Stomach smooth muscle (tissue), 2 donors: Measurements from ENCODE around the gene LSP1.
A peak's percentile ranks its signal among the peaks of the same experiment; 100 is the strongest.

Experiments used
- H3K27ac ChIP-seq: one replicate; pipeline ENCODE4 v1.7.0; 2013; ENCODE audit warnings: mild to moderate bottlenecking, low read length, inconsistent platforms
- H3K27me3 ChIP-seq, 2 donors: one replicate each; pipeline ENCODE4 v1.7.0; 2013; ENCODE audit warnings: low read length in 2 of 2; ENCODE audit not compliant: insufficient read depth in 2 of 2, control insufficient read depth in 1 of 2
- H3K36me3 ChIP-seq, 2 donors: one replicate each; pipeline ENCODE4 v1.7.0; 2013; ENCODE audit warnings: low read length in 2 of 2; ENCODE audit not compliant: control insufficient read depth in 2 of 2, insufficient read depth in 2 of 2
- H3K4me1 ChIP-seq: one replicate; pipeline ENCODE4 v1.7.0; 2013; ENCODE audit warnings: low read length; ENCODE audit not compliant: control insufficient read depth, insufficient read depth
- H3K4me3 ChIP-seq, 2 donors: one replicate each; pipeline ENCODE4 v1.7.0; 2013; ENCODE audit warnings: low read length in 2 of 2
- H3K9ac ChIP-seq, 2 donors: one replicate each; pipeline ENCODE4 v1.7.0; 2013; ENCODE audit warnings: low read length in 2 of 2, mild to moderate bottlenecking in 1 of 2
- H3K9me3 ChIP-seq, 2 donors: one replicate each; pipeline ENCODE4 v1.7.0; 2013; ENCODE audit warnings: low read length in 2 of 2; ENCODE audit not compliant: control insufficient read depth in 2 of 2
- donor health status: healthy.
- donor health status: Pancreatic carcinoma.

LSP1 gene

GRCh38 chr11:1854132-1854948 is 1.5 kb downstream of the LSP1 start:
- peak overlapping the region in 1 of 2 donors; percentile 8 for H3K4me3 ChIP-seq

DNA sequence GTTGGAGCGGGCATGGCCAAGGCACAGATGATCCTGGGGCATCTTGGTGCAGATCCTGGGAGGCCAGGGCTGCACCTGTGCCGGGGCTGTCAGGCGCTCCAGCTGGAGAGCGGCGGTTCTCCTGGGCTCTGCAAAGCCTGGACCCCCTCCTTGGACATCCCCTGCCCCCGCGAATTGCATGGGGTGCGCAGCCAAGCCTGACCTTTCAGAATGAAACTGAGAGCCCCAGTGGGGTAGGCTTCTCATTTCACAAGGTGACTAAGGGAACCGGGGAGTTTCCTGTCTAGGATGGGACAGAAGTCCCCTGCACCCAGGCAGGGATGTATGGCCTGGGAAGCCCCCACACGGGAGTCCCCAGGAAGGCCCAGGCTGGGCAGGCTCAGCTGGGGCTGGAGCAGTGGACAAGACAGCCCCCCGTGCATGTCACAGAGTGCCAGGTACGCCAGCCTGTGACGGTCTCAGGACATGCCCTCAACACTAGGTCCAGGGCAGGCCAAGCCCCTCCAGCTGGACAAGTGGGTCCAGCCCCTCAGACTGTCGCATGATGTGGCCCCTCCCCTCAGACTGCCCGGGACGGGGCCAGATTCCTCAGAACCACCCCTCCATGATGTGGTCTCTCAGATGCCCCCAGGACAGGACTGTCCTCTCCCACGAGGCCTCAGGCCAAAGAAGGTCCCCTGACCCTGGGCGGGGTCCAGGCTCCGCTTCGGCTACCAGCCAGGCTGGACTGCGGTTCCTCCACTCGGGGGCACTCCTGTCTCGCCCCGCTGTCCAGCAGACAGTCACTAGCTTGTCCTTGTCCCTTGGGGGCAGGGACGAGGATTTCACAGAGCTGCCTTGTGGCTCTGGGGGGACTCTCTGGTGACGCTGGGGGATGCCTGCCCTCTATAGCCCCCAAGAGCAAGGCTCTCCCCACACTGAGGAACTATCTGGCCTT is 2.3 kb downstream of the LSP1 start:
- no peak overlapping the region for H3K9ac ChIP-seq
- no peaks in the 10 kb centered on the region for H3K9me3 ChIP-seq
- no peaks in the 10 kb centered on the region for H3K36me3 ChIP-seq
- H3K27me3 ChIP-seq, result no peaks in the 10 kb centered on the region
- no peak overlapping the region for H3K4me3 ChIP-seq
- H3K27ac ChIP-seq, result no peak overlapping the region
- no peaks in the 10 kb centered on the region for H3K4me1 ChIP-seq

More at GRCh38 chr11:1854132-1854948, 1.5 kb downstream of the LSP1 start:
- Histone ChIP-seq H3K27me3 (no peaks in the 10 kb centered on the region), H3K9me3 (no peaks in the 10 kb centered on the region), H3K4me1 (no peaks in the 10 kb centered on the region), H3K36me3 (no peaks in the 10 kb centered on the region), H3K27ac (no peak overlapping the region), H3K9ac (no peak overlapping the region)

DNA sequence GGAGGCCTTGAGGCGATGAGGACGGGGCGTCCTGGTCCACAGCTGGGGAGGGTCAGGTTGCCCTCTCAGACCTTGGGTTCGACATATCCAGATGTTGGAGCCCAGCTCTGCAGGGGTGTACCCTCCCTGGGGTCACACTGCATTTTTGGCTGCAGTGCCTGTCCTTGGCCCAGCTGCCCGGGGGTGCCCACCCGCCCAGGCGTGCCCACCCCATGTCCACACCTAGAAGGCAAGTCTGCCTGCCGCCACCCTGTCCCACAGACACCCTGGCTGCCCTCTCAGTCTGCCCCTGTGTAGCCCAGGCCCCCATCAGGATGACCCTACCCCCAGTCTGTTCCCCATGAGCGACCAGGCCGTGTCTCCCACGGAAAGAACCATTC is 3.0 kb downstream of the LSP1 start:
- no peaks in the 10 kb centered on the region for H3K36me3 ChIP-seq
- no peak overlapping the region for H3K4me3 ChIP-seq
- no peaks in the 10 kb centered on the region for H3K4me1 ChIP-seq
- no peaks in the 10 kb centered on the region for H3K9me3 ChIP-seq
- H3K27ac ChIP-seq, result no peak overlapping the region
- H3K27me3 ChIP-seq, result no peaks in the 10 kb centered on the region
- no peak overlapping the region for H3K9ac ChIP-seq

GRCh38 chr11:1856306-1857005 is 3.6 kb downstream of the LSP1 start:
- no peak overlapping the region for H3K4me3 ChIP-seq
- H3K9me3 ChIP-seq, result no peaks in the 10 kb centered on the region
- H3K27ac ChIP-seq, result no peak overlapping the region
- no peaks in the 10 kb centered on the region for H3K4me1 ChIP-seq
- H3K36me3 ChIP-seq, result no peaks in the 10 kb centered on the region
- H3K9ac ChIP-seq, result no peak overlapping the region
- no peaks in the 10 kb centered on the region for H3K27me3 ChIP-seq

- no peak overlapping the region for H3K27ac ChIP-seq
- H3K36me3 ChIP-seq, result no peaks in the 10 kb centered on the region
- no peaks in the 10 kb centered on the region for H3K27me3 ChIP-seq
- H3K4me3 ChIP-seq, result no peak overlapping the region
- H3K9me3 ChIP-seq, result no peaks in the 10 kb centered on the region
- H3K4me1 ChIP-seq, result no peaks in the 10 kb centered on the region
- no peak overlapping the region for H3K9ac ChIP-seq
Measured at GRCh38 chr11:1857064-1857463, 4.2 kb downstream of the LSP1 start.

- Histone ChIP-seq H3K36me3 (no peaks in the 10 kb centered on the region), H3K4me1 (peaks cover 2% of the 10 kb centered on the region), H3K9me3 (no peaks in the 10 kb centered on the region), H3K9ac (no peak overlapping the region), H3K27me3 (no peaks in the 10 kb centered on the region), H3K4me3 (no peak overlapping the region), H3K27ac (no peak overlapping the region)
Measured at GRCh38 chr11:1858154-1858553, 5.3 kb downstream of the LSP1 start.

GRCh38 chr11:1858576-1858975 is 5.7 kb downstream of the LSP1 start:
- H3K4me1 ChIP-seq, result peaks cover 6% of the 10 kb centered on the region
- no peak overlapping the region for H3K27ac ChIP-seq
- H3K9ac ChIP-seq, result no peak overlapping the region
- H3K4me3 ChIP-seq, result no peak overlapping the region
- H3K27me3 ChIP-seq, result no peaks in the 10 kb centered on the region
- H3K36me3 ChIP-seq, result no peaks in the 10 kb centered on the region
- no peaks in the 10 kb centered on the region for H3K9me3 ChIP-seq

DNA sequence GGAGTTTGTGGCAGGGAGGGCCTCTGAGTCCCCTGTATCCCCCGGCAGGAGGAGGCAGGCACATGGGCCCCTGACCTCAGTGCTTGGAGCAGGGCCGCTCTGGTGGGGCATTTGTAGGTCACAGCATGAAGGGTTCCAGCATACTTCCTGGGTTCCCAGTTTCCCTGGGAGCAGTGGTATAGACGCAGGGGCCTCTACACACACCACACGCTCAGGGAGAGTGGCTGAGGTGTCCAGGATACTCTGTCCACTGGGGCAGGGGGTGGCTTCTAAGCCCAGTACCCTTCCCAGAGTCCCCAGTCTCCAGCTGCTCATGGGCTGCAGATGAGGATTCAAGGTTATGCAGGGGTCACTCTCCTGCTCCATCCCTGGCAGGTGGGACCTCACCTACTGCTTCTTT is 6.1 kb downstream of the LSP1 start:
- no peaks in the 10 kb centered on the region for H3K27me3 ChIP-seq
- peaks cover 10% of the 10 kb centered on the region for H3K4me1 ChIP-seq
- no peak overlapping the region for H3K4me3 ChIP-seq
- no peaks in the 10 kb centered on the region for H3K9me3 ChIP-seq
- no peak overlapping the region for H3K27ac ChIP-seq
- H3K9ac ChIP-seq, result no peak overlapping the region
- H3K36me3 ChIP-seq, result no peaks in the 10 kb centered on the region

GRCh38 chr11:1860108-1860507 is 7.2 kb downstream of the LSP1 start:
- no peaks in the 10 kb centered on the region for H3K9me3 ChIP-seq
- H3K27me3 ChIP-seq, result no peaks in the 10 kb centered on the region
- H3K4me3 ChIP-seq, result no peak overlapping the region
- H3K9ac ChIP-seq, result no peak overlapping the region
- H3K27ac ChIP-seq, result no peak overlapping the region
- no peaks in the 10 kb centered on the region for H3K36me3 ChIP-seq
- peaks cover 19% of the 10 kb centered on the region for H3K4me1 ChIP-seq

DNA sequence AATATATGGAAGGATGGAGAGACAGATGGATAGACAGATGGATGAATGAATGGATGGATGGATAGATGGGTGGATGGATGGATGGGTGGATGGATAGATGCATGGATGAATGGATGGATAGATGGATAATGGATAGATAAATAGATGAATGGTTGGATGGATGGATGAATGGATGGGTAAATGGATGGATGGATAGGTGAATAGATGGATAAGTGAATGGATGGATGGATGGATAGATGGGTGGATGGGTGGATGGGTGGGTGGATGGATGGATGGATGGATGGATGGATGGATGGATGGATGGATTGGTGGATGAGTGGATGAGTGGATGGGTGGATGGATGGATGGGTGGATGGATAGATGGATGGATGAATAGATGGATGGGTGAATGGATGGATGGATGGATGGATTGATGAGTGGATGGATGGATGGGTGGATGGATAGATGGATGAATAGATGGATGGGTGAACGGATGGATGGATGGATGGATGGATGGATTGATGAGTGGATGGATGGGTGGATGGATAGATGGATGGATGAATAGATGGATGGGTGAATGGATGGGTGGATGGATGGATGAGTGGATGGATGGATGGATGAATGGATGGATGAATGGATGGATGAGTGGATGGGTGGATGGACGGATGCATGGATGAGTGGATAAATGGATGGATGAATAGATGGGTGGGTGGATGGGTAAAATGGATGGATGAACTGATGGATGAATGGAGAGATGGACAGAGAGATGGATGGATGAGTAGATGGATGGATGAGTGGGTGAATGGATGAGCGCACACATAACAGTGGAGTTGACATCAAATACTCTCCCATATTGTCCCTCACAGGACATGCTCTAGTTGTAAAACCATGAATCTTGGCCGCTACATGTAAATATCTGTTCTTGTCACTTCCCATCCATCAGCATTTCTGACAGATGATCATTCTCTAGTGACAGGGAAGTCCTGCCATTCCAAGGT is 8.8 kb downstream of the LSP1 start:
- Histone ChIP-seq H3K9me3 (no peaks in the 10 kb centered on the region), H3K27me3 (no peaks in the 10 kb centered on the region), H3K4me1 (peaks cover 33% of the 10 kb centered on the region), H3K4me3 (no peak overlapping the region), H3K27ac (no peak overlapping the region), H3K36me3 (no peaks in the 10 kb centered on the region), H3K9ac (no peak overlapping the region)
